Measurements from ENCODE around the gene HNRNPAB. TPM values are rescaled to one million over a fixed set of nuclear protein-coding genes. Genes with fewer than 3 reads are reported as not detected.

HNRNPAB gene
- total RNA-seq, 1 experiment from 2014 or later = 547 TPM

GRCh38 chr5:178216088-178216534 is 11.8 kb downstream of the HNRNPAB start:
- H3K27ac Mint-ChIP-seq = peak overlapping the region in 1 of 3 experiments; percentile 56; a peak in 2 of 7 replicates
- H4K20me1 ChIP-seq (ENCODE audit: control insufficient read depth, insufficient read depth, insufficient read length) = no peaks in the 10 kb centered on the region

More at GRCh38 chr5:178216088-178216534, 11.8 kb downstream of the HNRNPAB start:
- no peaks in the 10 kb centered on the region for H3K79me1 ChIP-seq (ENCODE audit: insufficient read depth, low read depth, low read length, poor library complexity, severe bottlenecking)
- WGBS (ENCODE audit: extremely low coverage, insufficient read length, low lambda C conversion rate) = no CpG with 5 or more reads among the region's 5 CpGs
- no peak overlapping the region for H4K8ac ChIP-seq (replicated peaks; ENCODE audit: insufficient read length, low read depth, low read length)
- Mint-ChIP-seq H3K36me3 (ENCODE audit: insufficient read depth in 1 of 3, low read depth in 3 of 3) (peaks cover 34 to 94% (median 84%) of the 10 kb centered on the region in 3 experiments; a peak in 6 of 7 replicates), H3K9me3 (no peaks in the 10 kb centered on the region), H3K4me3 (no peak overlapping the region), H3K27me3 (ENCODE audit: low read depth) (peaks cover 5% of the 10 kb centered on the region; the same call in 1 of the 2 replicates), H3K4me1 (peaks cover 13 to 16% of the 10 kb centered on the region in 2 experiments)
- H2AK5ac ChIP-seq (ENCODE audit: insufficient read length, low read length) = no peak overlapping the region
- H3K4me1 ChIP-seq (ENCODE audit: insufficient read depth, low read length) = no peaks in the 10 kb centered on the region
- H2BK20ac ChIP-seq (ENCODE audit: low read depth, low read length, poor library complexity, severe bottlenecking) = no peak overlapping the region
- no peak overlapping the region for H3K4ac ChIP-seq (ENCODE audit: low read depth, low read length)
- H3K23ac ChIP-seq (ENCODE audit: insufficient read length, low read depth, low read length) = no peak overlapping the region
- H2BK120ac ChIP-seq (ENCODE audit: low read depth, low read length, poor library complexity, severe bottlenecking) = no peak overlapping the region
- H3K4me2 ChIP-seq (ENCODE audit: insufficient read depth, insufficient read length, low read length) = no peak overlapping the region
- H3K79me2 ChIP-seq (ENCODE audit: insufficient read depth, low read length) = no peaks in the 10 kb centered on the region
- H2BK12ac ChIP-seq (ENCODE audit: insufficient read length, low read depth, low read length) = no peak overlapping the region
- H2BK15ac ChIP-seq (ENCODE audit: low read depth, low read length) = no peak overlapping the region
- no peak overlapping the region for H3K18ac ChIP-seq (ENCODE audit: insufficient read length, low read depth, low read length)
- H3K9me3 ChIP-seq (ENCODE audit: control insufficient read depth, low read depth, low read length) = no peaks in the 10 kb centered on the region
- TF ChIP-seq CTCF (conservative IDR thresholded peaks at IDR 0.05) = no peak
- no peak overlapping the region for H4K91ac ChIP-seq (ENCODE audit: insufficient read length, low read depth, low read length)
- H3K14ac ChIP-seq (ENCODE audit: insufficient read depth, low read length) = no peak overlapping the region
- H3K56ac ChIP-seq (ENCODE audit: insufficient read length, low read depth, low read length) = no peak overlapping the region
- no peak overlapping the region for H2AFZ ChIP-seq (ENCODE audit: low read length)
- H3K27me3 ChIP-seq (ENCODE audit: insufficient read depth, low read length) = no peaks in the 10 kb centered on the region
- no peak overlapping the region for H3K27ac ChIP-seq (ENCODE audit: insufficient read length, low read depth, low read length)
- H4K5ac ChIP-seq (ENCODE audit: insufficient read length, low read depth, low read length) = no peak overlapping the region
- H3K9ac ChIP-seq (ENCODE audit: extremely low read depth, insufficient read length, low read length) = no peak overlapping the region
- no peak for DNase-seq
- H3K23me2 ChIP-seq (ENCODE audit: insufficient read length, low read depth, low read length, poor library complexity, severe bottlenecking) = no peaks in the 10 kb centered on the region
- no peak overlapping the region for H3T11ph ChIP-seq (ENCODE audit: low read length)
- H2BK5ac ChIP-seq (ENCODE audit: insufficient read length, low read length) = no peak overlapping the region
